ENCODE measurements around the gene DIO1.

- TF ChIP-seq CTCF (IDR thresholded peaks at IDR 0.05) (no peak), POLR2AphosphoS5 (IDR thresholded peaks at IDR 0.05) (no peak)
These were observed 22.8 kb upstream of the DIO1 start for GRCh38 chr1:53871221-53871620.
